ENCODE measurements around the gene TP53AIP1. TPM values are rescaled to one million over a fixed set of nuclear protein-coding genes. Genes with fewer than 3 reads are reported as not detected.
A peak's percentile ranks its signal among the peaks of the same experiment; 100 is the strongest.

TP53AIP1 gene
- total RNA-seq, 1 donor = not detected

GRCh38 chr11:128905345-128906184 is 37.1 kb downstream of the TP53AIP1 start:
- TF ChIP-seq, protein P1, sequence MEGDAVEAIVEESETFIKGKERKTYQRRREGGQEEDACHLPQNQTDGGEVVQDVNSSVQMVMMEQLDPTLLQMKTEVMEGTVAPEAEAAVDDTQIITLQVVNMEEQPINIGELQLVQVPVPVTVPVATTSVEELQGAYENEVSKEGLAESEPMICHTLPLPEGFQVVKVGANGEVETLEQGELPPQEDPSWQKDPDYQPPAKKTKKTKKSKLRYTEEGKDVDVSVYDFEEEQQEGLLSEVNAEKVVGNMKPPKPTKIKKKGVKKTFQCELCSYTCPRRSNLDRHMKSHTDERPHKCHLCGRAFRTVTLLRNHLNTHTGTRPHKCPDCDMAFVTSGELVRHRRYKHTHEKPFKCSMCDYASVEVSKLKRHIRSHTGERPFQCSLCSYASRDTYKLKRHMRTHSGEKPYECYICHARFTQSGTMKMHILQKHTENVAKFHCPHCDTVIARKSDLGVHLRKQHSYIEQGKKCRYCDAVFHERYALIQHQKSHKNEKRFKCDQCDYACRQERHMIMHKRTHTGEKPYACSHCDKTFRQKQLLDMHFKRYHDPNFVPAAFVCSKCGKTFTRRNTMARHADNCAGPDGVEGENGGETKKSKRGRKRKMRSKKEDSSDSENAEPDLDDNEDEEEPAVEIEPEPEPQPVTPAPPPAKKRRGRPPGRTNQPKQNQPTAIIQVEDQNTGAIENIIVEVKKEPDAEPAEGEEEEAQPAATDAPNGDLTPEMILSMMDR (IDR thresholded peaks at IDR 0.05; ENCODE audit: insufficient read depth, low read length) = peak; percentile 44
- H3K4me3 ChIP-seq (ENCODE audit: low read depth, low read length) = peak overlapping the region; percentile 68
- no peak for DNase-seq (ENCODE audit: low read depth)

- peak overlapping the region; percentile 68 for H3K4me3 ChIP-seq (ENCODE audit: low read depth, low read length)
- DNase-seq (ENCODE audit: low read depth) = peak; percentile 40
- TF ChIP-seq, protein P1 (IDR thresholded peaks at IDR 0.05; ENCODE audit: insufficient read depth, low read length) = no peak
Measured at GRCh38 chr11:128904656-128905344, 37.9 kb downstream of the TP53AIP1 start.

GRCh38 chr11:128904303-128904655 is 38.4 kb downstream of the TP53AIP1 start:
- no peak overlapping the region for H3K4me3 ChIP-seq (ENCODE audit: low read depth, low read length)
- TF ChIP-seq, protein P1 (IDR thresholded peaks at IDR 0.05; ENCODE audit: insufficient read depth, low read length) = no peak
- no peak for DNase-seq (ENCODE audit: low read depth)

DNA sequence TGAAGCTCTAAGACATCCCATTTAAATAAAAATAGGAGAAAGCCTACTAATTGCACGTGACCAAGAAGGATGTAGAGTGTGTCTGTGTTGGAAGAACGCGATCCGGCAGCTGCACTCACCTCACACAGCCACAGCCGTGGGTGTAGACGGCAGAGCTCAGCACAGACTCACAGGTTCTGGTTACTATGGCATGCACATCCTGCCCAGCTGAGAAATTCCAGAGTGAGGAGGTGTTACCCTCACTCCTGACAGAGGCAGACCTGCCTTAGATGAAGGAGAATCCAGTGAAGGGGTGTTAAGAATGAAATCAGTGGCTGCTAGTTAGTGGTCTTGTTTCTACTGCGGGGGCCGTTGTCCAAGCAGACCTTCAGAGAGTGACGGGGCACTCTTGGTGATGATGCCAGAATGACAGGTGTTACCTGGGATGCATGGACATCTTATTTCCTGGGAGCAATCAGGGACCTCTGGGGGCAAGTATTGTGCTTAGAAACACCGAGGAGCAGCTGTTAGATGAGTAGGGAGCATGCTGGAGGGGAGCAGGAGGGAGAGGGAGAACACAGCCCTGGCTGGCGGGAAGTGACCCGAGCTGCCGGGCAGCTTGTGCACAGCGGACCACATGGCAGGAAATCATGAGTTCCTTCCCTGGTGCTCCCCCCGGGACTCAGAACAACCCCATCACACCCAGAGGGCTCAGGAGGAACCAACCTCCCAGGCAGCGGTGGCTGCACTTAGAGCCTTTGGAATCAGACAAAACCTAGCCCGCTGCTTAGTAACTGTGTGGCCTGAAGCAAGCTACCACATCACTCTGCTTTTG is 39.2 kb downstream of the TP53AIP1 start:
- no peak for DNase-seq (ENCODE audit: low read depth)
- TF ChIP-seq, protein P1 (IDR thresholded peaks at IDR 0.05; ENCODE audit: insufficient read depth, low read length) = no peak

DNA sequence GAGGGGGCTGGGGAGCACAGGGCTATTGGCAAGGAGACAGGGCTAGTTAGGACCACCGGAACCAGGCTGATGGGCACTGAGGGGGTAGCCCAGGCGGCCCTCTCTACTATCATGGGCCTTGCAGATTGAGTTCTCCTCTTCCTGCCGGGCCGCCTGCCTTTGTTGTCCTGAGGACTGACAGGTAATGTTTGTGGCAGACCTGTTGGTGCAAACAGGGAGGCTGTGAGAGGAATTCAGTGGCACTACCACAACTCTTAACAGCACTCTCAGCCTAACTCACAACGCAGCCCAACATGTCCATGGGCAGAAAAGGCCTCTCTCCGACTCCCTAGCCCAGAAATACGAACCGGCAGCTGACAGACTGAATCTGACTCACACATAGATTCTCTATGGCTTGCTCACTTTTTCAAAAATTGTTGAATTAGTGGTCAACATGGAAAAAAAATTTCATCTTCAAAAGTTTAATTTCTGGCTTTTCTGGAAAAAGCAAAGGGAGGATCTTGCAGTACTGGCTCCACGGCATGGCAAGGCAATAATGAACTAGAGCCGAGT is 40.1 kb downstream of the TP53AIP1 start:
- TF ChIP-seq, protein P1 (IDR thresholded peaks at IDR 0.05; ENCODE audit: insufficient read depth, low read length) = no peak
- no peak overlapping the region for H3K4me3 ChIP-seq (ENCODE audit: low read depth, low read length)
- peak; percentile 35 for DNase-seq (ENCODE audit: low read depth)

More for the DNA sequence above, 39.2 kb downstream of the TP53AIP1 start:
- H3K4me3 ChIP-seq (ENCODE audit: low read depth, low read length) = no peak overlapping the region
